ENCODE measurements around the gene PTPN4. TPM values are rescaled to one million over a fixed set of nuclear protein-coding genes. Genes with fewer than 3 reads are reported as not detected.

The PTPN4 gene
- total RNA-seq, 1 experiment from 2014 or later: 8.0 TPM

DNA sequence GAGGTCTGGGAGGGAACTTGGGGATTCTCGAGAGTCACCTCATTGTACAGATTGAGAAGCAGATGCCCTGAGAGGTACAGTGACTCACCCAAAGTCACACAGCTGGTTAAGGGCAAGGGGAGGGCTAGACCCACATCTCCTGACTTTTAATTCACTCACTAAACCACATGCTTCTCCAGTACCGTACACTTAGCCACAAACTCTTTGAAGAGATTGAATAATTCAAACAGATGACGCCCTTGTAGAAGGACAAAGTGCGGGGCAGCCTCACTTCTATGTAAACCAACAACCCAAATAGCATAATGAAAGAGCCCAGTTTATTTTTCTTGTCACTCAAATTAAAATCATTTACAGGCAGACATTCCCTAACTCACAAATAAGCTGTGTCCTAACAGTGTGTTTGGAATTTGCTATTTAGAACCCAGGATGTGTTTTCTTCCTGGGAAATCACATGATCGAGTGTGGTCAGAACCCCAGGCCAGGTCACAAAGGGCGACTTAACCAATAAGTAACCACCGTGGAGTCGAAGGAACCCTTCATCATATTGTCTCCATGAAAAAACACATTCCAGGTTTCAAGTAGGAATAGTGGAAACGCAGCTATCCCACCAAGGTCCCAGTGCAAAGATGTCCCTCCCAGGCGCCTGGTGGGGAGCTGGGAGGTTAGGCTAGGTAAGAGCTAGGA lies 35.8 kb upstream of the PTPN4 start:
- Histone ChIP-seq H3K4me1 (replicated peaks) (no peaks in the 10 kb centered on the region), H3K27me3 (replicated peaks) (peaks cover 12% of the 10 kb centered on the region; the same call in 1 of the 2 replicates), H3K9me3 (replicated peaks) (no peaks in the 10 kb centered on the region), H3K4me3 (no peak overlapping the region), H3K27ac (no peak overlapping the region), H3K36me3 (no peaks in the 10 kb centered on the region)
- no peak for DNase-seq (ENCODE audit: low read depth in 1 of 2, low spot score in 2 of 2)

DNA sequence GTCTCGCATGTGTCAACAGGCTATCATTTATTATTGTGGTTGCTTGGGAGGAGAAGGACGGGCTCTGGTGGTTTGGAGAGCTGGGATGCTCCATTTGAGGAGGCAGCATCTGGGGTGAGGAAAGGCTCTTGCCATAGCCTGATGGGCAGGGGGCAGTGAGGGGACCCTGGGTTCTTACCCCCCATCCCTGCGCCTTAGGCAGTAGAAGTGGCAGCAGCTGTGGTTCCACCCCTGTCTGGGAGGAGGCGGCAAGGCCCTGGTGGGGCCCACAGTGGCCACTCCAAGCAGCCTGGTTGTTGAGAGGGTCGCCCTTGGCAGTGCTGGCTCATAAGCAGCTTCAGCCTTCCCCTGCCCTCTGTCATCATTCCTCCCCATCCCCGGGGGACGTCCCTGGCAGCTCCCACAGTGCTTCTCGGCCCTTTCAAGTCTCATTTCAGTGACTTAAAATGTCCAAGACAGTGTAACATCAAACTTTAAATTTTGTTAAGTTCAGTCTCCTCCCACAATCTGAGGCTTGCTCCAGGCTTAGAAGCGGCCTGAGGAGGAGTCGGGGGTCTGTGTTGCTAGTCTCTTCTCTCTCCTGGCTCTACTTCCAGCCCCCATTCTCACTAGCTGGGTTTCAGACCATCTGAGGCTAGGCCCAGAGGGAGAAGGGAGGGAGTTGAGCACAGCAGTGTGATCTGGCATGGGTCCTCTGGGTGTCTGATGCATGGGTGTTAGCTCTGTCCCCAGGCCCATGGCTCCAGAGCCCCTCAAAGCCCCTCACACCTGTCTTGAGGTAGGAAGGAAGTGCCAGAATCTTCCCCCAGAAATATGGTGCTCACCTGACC lies 34.9 kb upstream of the PTPN4 start:
- Histone ChIP-seq H3K27me3 (replicated peaks) (peaks cover 12% of the 10 kb centered on the region; the same call in 1 of the 2 replicates), H3K36me3 (no peaks in the 10 kb centered on the region), H3K9me3 (replicated peaks) (no peaks in the 10 kb centered on the region), H3K4me3 (no peak overlapping the region), H3K27ac (no peak overlapping the region), H3K4me1 (replicated peaks) (no peaks in the 10 kb centered on the region)
- DNase-seq (ENCODE audit: low read depth in 1 of 2, low spot score in 2 of 2): no peak

DNA sequence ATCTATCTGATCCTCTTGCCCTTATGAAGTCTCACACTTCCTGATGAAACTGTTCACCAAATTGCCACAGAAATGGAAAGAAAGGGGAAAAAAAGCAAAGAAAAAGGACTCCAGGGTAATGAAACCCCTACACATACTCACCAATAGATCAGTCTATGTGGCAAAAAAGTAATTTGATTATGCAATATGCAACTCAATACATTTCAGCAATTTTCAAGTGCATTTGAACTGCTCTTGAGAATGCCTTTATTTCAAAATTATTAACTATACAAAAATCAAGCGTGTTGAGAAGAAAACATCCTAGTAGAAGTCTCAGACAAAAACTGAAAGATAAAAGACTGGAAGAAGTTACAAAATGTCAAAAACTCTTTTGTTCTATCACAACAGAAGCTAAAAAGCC lies 32.2 kb upstream of the PTPN4 start:
- no peak for DNase-seq (ENCODE audit: low read depth in 1 of 2, low spot score in 2 of 2)
- Histone ChIP-seq H3K4me1 (replicated peaks) (no peaks in the 10 kb centered on the region), H3K36me3 (no peaks in the 10 kb centered on the region)

DNA sequence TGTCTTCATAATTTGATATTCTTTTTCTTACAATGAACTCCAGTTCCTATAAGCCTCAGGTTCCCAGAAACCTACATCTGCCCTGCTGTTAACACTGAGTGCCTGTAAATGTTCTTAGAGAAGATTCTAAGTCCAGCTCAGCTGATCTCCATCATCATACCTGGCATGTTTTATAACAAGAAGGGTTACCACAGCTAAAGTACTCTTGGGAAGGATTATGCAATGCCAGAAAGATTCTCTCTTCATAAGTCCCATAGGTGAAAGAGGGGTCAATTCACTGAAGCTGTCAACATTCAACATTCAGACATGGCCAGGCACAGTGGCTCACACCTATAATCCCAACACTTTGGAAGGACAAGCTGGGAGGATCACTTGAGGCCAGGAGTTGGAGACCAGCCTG lies 31.3 kb upstream of the PTPN4 start:
- Histone ChIP-seq H3K4me3 (no peak overlapping the region), H3K36me3 (no peaks in the 10 kb centered on the region), H3K9me3 (replicated peaks) (no peaks in the 10 kb centered on the region), H3K27me3 (replicated peaks) (peaks cover 14% of the 10 kb centered on the region; the same call in 1 of the 2 replicates), H3K4me1 (replicated peaks) (no peaks in the 10 kb centered on the region), H3K27ac (no peak overlapping the region)
- no peak for DNase-seq (ENCODE audit: low read depth in 1 of 2, low spot score in 2 of 2)

More for the DNA sequence above, 32.2 kb upstream of the PTPN4 start:
- Histone ChIP-seq H3K27me3 (replicated peaks) (peaks cover 12% of the 10 kb centered on the region; the same call in 1 of the 2 replicates), H3K27ac (no peak overlapping the region), H3K4me3 (no peak overlapping the region), H3K9me3 (replicated peaks) (no peaks in the 10 kb centered on the region)

DNA sequence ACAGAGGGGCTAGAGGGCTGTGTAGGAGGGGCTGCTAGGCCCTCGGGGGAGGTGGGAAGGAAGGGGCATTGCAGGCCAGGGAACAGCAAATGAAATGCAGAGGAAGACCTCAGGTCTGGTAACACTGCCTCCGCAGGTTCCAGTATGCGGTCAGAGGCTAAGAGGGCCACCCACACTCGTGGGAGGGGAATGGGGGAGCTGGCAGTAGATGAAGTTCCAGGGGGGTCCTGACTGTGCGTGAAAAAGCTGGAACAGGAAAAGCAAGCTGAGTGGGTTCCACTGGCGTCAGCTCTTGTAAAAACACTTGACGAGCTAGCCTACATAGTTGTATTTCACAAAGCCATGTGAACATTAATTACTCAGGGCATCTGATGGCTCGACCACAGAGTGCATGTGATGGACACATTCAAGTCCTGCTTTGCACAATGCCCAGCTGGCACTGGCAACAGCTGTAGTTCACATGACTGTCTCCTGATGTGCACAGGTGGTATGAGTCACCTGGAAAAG lies 29.0 kb upstream of the PTPN4 start:
- H3K9me3 ChIP-seq (replicated peaks): no peaks in the 10 kb centered on the region
- H3K4me1 ChIP-seq (replicated peaks): no peaks in the 10 kb centered on the region
- no peak for DNase-seq (ENCODE audit: low read depth in 1 of 2, low spot score in 2 of 2)
- H3K36me3 ChIP-seq: no peaks in the 10 kb centered on the region
- peaks cover 14% of the 10 kb centered on the region; the same call in 1 of the 2 replicates for H3K27me3 ChIP-seq (replicated peaks)
- no peak overlapping the region for H3K27ac ChIP-seq
- no peak overlapping the region for H3K4me3 ChIP-seq

DNA sequence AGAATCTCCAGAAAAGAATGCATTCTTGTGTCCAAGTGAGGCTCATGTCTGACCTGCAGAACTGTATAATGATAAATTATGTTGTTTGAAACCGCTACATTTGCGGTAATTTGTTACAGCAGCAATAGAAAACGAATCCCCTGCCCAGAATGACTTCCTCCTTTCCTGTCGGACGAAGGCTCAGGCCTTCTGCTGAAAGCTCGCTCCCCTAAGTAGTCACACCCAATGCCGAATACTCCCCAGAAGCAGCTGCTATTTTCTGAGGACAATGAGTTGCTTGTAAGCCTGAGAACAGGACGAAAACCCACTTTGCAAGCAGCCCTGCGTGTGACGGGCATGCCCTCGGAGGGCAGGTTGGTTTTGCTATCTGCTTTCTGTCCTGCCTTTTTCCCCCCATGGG lies 27.7 kb upstream of the PTPN4 start:
- Histone ChIP-seq H3K27ac (no peak overlapping the region), H3K4me3 (no peak overlapping the region), H3K9me3 (replicated peaks) (no peaks in the 10 kb centered on the region), H3K27me3 (replicated peaks) (peaks cover 13% of the 10 kb centered on the region; the same call in 1 of the 2 replicates), H3K4me1 (replicated peaks) (no peaks in the 10 kb centered on the region), H3K36me3 (no peaks in the 10 kb centered on the region)
- DNase-seq (ENCODE audit: low read depth in 1 of 2, low spot score in 2 of 2): no peak

DNA sequence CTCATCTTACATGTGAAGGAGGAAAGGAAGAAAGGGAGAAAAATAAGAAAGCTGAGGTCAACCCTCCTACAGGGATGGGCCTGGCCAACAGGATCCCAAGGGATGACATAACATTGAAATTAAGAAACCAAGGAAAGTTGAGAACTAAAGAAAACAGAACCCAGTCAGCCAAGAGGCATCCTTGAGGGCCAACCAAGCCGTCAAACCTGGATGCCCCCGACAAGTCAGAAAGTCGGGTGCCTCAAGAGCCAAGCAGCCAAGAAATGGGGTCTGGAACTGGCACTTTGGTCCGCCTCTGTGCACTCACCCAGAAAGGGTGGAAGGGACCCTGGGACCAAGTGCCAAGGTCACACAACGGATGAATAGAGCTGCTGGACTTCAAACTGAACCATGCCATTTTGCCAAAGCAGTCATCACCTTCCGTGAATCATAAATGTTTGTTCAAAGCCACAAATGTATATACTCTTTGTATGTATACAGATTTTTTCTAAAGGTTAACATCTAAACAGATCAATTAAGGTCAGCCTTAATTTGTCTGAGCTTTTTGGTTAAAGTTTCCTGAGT lies 27.0 kb upstream of the PTPN4 start:
- peaks cover 8% of the 10 kb centered on the region; the same call in 1 of the 2 replicates for H3K27me3 ChIP-seq (replicated peaks)

DNA sequence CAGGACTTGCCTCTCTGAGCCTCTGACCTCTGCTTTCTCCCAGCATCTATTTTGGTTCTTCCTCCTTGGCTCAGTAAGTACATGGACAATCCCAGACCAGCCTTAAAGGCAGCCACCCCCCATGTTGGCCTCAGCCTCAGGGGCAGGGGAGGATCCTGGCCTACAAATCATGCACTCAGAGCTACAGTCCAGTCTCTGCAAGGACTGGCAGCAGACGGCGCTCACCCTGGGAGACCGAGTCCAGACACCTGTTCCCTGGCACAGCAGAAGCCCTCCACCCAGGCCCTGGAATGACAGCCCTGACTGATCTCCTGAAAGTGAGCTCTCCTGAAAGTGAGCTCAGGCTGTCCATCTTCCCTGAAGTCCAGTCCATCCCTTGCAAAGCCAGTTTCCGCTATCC lies 25.7 kb upstream of the PTPN4 start:
- Histone ChIP-seq H3K27ac (no peak overlapping the region), H3K4me1 (replicated peaks) (no peaks in the 10 kb centered on the region), H3K9me3 (replicated peaks) (no peaks in the 10 kb centered on the region), H3K36me3 (no peaks in the 10 kb centered on the region), H3K27me3 (replicated peaks) (peaks cover 2% of the 10 kb centered on the region; the same call in 1 of the 2 replicates), H3K4me3 (no peak overlapping the region)
- DNase-seq (ENCODE audit: low read depth in 1 of 2, low spot score in 2 of 2): no peak

More for the DNA sequence above, 27.0 kb upstream of the PTPN4 start:
- Histone ChIP-seq H3K27ac (no peak overlapping the region), H3K4me3 (no peak overlapping the region), H3K36me3 (no peaks in the 10 kb centered on the region), H3K9me3 (replicated peaks) (no peaks in the 10 kb centered on the region), H3K4me1 (replicated peaks) (no peaks in the 10 kb centered on the region)
- no peak for DNase-seq (ENCODE audit: low read depth in 1 of 2, low spot score in 2 of 2)

DNA sequence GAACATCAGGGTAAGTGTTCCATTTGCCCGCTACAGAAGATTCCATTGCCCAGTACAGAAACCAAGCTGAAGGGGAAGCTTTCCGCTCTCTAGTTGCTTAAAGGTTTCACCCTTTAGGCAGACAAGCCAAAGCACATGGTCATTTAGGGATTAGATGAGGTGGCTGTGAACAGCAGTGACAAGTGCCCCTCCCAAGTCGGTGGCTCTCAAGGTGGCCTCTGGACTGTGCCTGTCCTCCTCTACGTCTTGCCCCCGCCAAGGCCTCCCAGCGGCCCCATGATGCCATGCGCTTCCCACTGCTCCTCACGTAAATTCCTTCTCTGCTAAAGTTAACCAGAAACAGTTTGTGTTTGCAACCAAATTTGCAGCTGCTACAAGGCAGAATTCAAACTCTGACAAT lies 24.2 kb upstream of the PTPN4 start:
- Histone ChIP-seq H3K36me3 (no peaks in the 10 kb centered on the region), H3K27ac (no peak overlapping the region), H3K9me3 (replicated peaks) (no peaks in the 10 kb centered on the region), H3K4me3 (no peak overlapping the region), H3K4me1 (replicated peaks) (no peaks in the 10 kb centered on the region), H3K27me3 (replicated peaks) (peaks cover 2% of the 10 kb centered on the region; the same call in 1 of the 2 replicates)
- no peak for DNase-seq (ENCODE audit: low read depth in 1 of 2, low spot score in 2 of 2)

DNA sequence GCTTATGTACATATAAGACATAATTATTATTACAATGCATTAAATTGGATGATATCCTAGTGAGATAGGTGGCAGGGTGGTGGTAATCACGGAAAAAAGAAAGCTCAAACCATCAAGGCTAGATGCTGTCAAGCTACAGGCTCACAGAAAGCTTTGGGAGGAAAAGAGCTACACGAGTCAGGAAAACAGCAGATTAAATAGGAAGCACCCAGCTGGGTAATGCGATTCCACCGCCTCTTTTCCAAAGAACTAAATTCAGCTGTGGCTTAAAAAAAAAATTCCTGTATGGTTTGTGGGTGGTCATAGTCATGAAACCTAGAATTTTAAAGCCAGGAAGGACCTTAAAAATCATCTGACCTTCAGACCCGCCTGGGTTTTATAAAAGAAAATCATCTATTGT lies 23.7 kb upstream of the PTPN4 start:
- Histone ChIP-seq H3K4me3 (no peak overlapping the region), H3K27ac (no peak overlapping the region), H3K27me3 (replicated peaks) (peaks cover 2% of the 10 kb centered on the region; the same call in 1 of the 2 replicates), H3K9me3 (replicated peaks) (no peaks in the 10 kb centered on the region), H3K36me3 (no peaks in the 10 kb centered on the region), H3K4me1 (replicated peaks) (no peaks in the 10 kb centered on the region)
- no peak for DNase-seq (ENCODE audit: low read depth in 1 of 2, low spot score in 2 of 2)

DNA sequence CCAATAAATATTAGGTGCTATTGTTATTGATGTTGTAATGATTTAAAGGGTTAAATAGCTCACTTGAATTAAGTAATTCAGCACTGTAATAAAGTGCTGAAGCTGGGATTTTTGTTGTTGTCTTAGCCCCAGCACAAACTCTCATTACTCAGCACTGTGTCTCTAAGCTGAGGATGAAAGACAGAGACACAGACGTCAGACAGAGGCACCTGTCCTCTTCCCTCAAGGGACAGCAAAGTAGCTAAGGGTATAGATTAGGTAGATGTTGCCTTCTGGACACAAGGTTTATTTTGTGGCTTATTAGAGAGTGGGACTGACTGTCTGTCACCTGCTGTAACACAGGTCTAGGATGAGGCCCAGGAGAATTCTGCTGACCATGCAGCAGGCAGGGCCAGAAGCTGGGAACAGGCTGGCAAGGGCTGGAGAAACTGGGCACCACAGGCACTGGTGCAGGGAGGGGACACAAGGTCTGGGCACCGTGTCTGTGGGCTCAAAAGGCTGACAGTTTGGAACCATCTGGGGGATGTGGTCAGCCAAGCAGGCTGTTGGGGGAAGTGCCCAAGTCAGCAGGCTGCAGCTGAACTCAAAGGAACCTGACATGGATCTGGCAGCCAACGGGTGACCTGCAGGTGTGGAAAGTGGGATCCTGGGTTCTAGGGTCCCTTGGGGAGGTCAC lies 20.0 kb upstream of the PTPN4 start:
- Histone ChIP-seq H3K4me3 (no peak overlapping the region), H3K27me3 (replicated peaks) (no peaks in the 10 kb centered on the region; the same call in 1 of the 2 replicates), H3K4me1 (replicated peaks) (no peaks in the 10 kb centered on the region), H3K9me3 (replicated peaks) (no peaks in the 10 kb centered on the region), H3K27ac (no peak overlapping the region), H3K36me3 (no peaks in the 10 kb centered on the region)
- DNase-seq (ENCODE audit: low read depth in 1 of 2, low spot score in 2 of 2): no peak

DNA sequence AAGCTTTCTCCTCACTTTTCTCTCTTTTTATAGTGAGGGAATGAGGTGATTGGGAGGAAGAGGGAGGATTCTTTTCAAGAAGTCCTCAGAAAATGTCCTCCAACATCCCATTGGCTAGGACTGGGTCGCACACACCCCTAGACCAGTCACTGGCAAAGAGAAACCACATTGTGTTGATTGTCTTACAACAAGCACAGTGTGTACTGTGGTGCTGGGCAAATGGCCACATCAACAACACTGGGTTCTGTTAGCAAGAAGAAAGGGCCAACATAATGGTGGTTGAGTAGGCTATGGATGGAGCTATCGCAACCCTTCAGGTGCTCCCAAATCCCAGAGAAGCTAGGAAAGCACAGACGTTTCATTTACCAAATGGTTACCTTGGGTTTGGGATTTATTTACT lies 18.7 kb upstream of the PTPN4 start:
- H3K36me3 ChIP-seq: no peaks in the 10 kb centered on the region
- H3K4me3 ChIP-seq: no peak overlapping the region

DNA sequence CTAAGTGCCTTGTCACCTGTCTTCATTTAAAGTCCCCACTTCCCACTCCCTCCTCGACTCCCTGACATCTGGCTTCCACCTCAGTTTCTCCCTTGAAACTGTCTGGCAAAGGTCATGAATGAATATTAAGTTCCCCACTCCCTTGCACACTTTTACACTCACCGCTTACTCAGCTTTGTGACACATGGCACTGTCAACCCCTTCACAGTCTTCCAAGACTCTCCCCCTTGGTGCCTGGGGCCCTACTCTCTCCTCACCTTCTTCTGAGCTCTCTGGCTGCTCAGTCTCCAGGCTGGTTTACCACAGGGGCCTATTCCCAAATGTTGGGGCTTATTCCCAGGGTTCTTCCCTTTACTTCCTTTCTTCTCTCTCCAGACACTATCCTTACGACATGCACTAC lies 17.9 kb upstream of the PTPN4 start:
- no peak overlapping the region for H3K27ac ChIP-seq
- H3K4me3 ChIP-seq: no peak overlapping the region
- H3K4me1 ChIP-seq (replicated peaks): no peaks in the 10 kb centered on the region
- H3K27me3 ChIP-seq (replicated peaks): no peaks in the 10 kb centered on the region
- no peaks in the 10 kb centered on the region for H3K9me3 ChIP-seq (replicated peaks)
- H3K36me3 ChIP-seq: no peaks in the 10 kb centered on the region
- no peak for DNase-seq (ENCODE audit: low read depth in 1 of 2, low spot score in 2 of 2)

More for the DNA sequence above, 18.7 kb upstream of the PTPN4 start:
- Histone ChIP-seq H3K27me3 (replicated peaks) (no peaks in the 10 kb centered on the region; the same call in 1 of the 2 replicates), H3K9me3 (replicated peaks) (no peaks in the 10 kb centered on the region), H3K4me1 (replicated peaks) (no peaks in the 10 kb centered on the region), H3K27ac (no peak overlapping the region)
- no peak for DNase-seq (ENCODE audit: low read depth in 1 of 2, low spot score in 2 of 2)

All from SJSA1 (cell line).